HG03575 (cell line): ENCODE measurements around the gene HSD17B4.
"Not testable (repeated sequence)": the region's sequence is repeated elsewhere in the genome, so short reads cannot be mapped to it uniquely, and the experiment has no call there.

Experiments used
- ATAC-seq: cut with Tn5 transposase; IDR thresholded peaks from one replicate; pipeline ENCODE4 v1.9.1; 2021; ENCODE audit not compliant: unreplicated experiment, insufficient number of reproducible peaks, low FRiP score; ENCODE audit errors: extremely low read depth

The HSD17B4 gene

DNA sequence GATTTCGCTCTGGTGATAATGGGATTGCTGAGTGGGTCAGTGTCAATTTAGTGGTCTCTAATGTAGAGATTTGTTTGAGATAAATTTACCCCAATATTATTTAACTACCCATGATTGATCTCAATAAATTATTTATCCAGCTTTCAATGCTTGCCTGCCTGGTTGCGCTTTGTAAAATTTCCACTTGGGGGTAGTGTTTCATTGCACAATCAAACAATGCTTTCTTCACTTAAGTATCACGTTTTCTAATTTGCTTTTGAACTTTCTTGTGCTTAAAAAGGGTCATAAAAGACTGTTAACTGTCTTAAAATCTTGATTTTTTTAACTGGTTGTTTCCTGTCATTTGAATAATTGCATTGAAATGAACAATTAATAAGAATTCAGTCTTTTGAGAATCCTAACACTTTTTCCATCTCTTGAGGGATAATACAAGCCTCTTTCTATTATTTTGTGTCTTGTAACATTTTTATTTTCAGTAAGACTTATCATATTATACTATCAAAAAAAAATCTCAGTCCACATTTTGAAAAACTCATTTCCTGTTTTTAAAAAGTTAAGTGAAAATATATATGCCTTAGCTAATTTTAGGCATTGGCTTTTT, 18.7 kb downstream of the HSD17B4 start:
- no peak for ATAC-seq

DNA sequence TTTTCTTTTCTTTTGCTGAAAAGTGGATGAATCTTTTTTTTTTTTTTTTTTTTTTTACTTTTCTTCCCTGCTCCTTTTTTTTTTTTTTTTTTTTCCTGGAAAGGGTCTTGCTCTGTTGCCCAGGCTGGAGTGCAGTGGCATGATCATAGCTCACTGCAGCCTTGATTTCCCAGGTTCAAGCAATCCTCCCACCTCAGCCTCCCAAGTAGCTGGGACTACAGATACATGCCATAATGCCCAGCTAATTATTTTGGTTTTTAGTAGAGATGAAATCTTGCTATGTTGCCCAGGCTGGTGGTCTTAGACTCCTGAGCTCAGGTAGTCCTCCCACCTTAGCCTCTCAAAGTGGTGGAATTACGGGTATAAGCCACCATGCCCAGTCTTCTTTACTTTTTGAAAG, 20.9 kb downstream of the HSD17B4 start:
- no peak for ATAC-seq

DNA sequence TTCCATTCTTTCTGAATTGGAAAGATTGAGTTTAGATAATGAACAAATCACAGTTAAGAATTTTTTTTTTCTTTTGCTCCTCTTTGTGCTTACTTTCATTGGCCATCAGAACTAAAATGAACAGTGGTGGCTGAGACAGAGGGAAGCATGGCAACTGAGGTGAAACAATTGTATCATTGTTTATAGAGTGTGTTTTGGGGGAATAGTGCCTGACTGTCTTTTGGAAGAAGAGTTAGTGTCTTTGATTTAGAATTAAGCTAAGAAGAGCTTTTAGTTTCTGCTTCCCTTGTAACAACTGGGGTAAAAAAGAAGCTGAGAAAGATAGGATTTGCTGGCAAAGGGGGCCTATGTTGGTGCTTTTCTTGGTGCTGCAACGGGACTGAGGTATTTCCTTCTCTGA, 24.0 kb downstream of the HSD17B4 start:
- no peak for ATAC-seq

GRCh38 chr5:119478781-119479180, 26.5 kb downstream of the HSD17B4 start:
- no peak for ATAC-seq

DNA sequence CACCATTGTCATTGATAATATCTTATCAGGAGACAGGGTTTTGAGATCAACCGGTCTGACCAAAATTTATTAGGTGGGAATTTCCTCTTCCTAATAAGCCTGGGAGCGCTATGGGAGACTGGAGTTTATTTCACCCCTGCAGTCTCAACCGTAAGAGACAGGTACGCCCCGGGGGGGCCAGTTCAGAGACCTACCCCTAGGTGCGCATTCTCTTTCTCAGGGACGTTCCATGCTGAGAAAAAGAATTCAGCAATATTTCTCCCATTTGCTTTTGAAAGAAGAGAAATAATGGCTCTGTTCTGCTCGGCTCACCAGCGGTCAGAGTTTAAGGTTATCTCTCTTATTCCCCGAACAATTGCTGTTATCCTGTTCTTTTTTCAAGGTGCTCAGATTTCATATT, 28.3 kb downstream of the HSD17B4 start:
- ATAC-seq: not testable (repeated sequence)

- no peak for ATAC-seq
Observed at GRCh38 chr5:119483155-119483554, 30.9 kb downstream of the HSD17B4 start.

DNA sequence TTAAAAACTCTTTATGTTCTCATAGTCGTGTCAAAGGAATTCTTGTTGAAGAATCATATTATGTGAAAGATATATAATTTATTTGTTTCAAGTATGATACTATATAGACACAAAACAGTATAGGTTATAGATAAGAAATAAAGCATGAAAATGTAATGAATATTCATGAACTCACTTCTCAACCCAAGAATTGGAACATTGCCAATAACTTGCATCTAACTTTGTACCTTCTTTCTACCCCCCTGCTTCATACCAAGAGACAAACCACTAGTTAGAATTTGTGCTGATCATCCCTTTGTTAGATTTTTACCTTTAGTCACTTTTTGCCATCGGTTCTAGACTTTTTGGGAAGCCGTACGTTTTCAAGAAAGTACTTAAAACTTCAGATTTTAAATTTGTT, 32.6 kb downstream of the HSD17B4 start:
- ATAC-seq: no peak

- no peak for ATAC-seq
Observed at GRCh38 chr5:119501671-119502179, 49.4 kb downstream of the HSD17B4 start.

DNA sequence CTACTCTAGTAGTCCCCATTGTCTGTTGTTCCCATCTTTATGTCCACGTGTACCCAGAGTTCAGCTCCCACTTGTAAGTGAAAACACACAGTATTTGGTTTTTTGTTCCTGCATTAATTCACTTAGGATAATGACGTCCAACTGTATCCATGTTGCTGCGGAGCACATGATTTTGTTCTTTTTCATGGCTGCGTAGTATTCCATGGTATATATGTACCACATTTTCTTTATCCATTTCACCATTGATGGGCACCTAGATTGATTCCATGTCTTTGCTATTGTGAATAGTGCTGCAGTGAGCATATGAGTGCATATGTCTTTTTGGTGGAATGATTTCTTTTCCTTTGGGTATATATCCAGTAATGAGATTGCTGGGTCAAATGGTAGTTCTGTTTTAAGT, 51.6 kb downstream of the HSD17B4 start:
- ATAC-seq: not testable (repeated sequence)

DNA sequence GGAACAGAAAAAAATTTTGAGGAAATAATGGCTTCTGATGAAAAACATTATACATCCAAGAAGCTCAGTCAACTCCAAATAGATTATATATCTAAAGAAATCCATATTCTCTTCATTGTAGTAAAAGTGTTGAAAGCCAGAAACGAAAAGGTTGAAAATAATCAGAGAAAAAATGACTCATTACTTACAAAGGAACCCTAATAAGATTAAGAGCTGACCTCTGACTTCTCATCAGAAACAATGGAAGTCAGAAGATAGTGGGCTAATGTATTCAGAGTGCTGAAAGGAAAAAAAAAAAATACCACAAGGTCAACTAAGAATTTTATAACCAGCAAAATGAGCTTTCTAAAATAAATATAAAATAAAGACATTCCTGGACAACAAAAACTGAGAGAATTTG, 60.0 kb downstream of the HSD17B4 start:
- ATAC-seq: no peak

- ATAC-seq: no peak
Observed at GRCh38 chr5:119515192-119515591, 62.9 kb downstream of the HSD17B4 start.

GRCh38 chr5:119517115-119517514, 64.8 kb downstream of the HSD17B4 start:
- ATAC-seq: not testable (repeated sequence)

- ATAC-seq: no peak
Observed at GRCh38 chr5:119521232-119521631, 68.9 kb downstream of the HSD17B4 start.

- no peak for ATAC-seq
Observed at GRCh38 chr5:119522841-119523240, 70.5 kb downstream of the HSD17B4 start.

GRCh38 chr5:119524485-119524884, 72.2 kb downstream of the HSD17B4 start:
- ATAC-seq: no peak

GRCh38 chr5:119527351-119527750, 75.1 kb downstream of the HSD17B4 start:
- no peak for ATAC-seq

DNA sequence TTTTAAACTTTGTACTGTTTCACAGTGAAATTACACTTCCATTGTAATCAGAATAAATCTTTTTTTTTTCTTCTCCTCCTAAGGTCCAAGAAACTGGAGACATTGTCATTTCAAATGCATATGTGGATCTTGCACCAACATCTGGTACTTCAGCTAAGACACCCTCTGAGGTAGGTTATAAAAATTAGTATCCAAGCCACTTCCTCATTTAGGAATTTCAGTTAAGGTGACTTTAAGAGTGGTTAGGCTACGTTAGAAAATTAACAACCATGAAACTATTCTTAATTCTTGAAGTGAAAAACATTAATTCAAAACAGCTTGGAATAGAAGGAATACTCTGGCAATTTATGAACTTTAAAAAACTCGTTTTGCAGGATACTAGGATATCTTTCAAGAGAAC, 77.5 kb downstream of the HSD17B4 start:
- no peak for ATAC-seq

GRCh38 chr5:119532637-119533036, 80.3 kb downstream of the HSD17B4 start:
- no peak for ATAC-seq

DNA sequence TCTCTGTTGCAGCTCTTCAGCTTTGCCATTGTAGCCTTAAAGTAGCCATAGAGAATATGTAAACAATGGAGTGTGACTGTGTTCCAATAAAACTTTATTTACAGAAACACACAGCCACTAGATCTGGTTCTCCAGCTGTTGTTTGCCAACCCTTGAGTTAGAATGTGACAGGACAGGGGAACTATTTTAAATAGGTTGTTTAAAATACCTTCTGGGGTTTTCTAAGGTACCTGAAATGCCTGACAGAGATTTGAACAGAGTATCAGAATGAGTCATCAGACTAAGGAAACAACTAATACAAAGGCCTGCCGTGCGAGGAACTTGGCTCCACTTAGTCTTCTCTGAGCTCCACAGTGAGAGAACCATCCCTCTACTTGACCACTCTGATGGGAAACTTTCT, 85.4 kb downstream of the HSD17B4 start:
- peak; percentile 99 for ATAC-seq

GRCh38 chr5:119541716-119542115, 89.4 kb downstream of the HSD17B4 start:
- no peak for ATAC-seq

GRCh38 chr5:119551819-119552218, 99.5 kb downstream of the HSD17B4 start:
- no peak for ATAC-seq
